Ishikawa (cell line): ENCODE data around the gene NPAS3.

ENCODE experiments used
- EGR1 ChIP-seq: IDR thresholded peaks from 2 replicates; pipeline ENCODE4 v1.6.1; 2012
- EP300 ChIP-seq: IDR thresholded peaks from 2 replicates; pipeline ENCODE4 v1.6.1; 2012; ENCODE audit warnings: borderline replicate concordance
- RAD21 ChIP-seq: IDR thresholded peaks from 2 replicates; pipeline ENCODE4 v1.6.1; 2012; ENCODE audit warnings: low read depth
- TAF1 ChIP-seq: IDR thresholded peaks from 2 replicates; pipeline ENCODE4 v1.6.1; 2012; ENCODE audit warnings: low read depth, mild to moderate bottlenecking
- USF1 ChIP-seq: IDR thresholded peaks from 2 replicates; pipeline ENCODE4 v1.6.1; 2012

GRCh38 chr14:33273978-33274377 lies 335.3 kb downstream of the NPAS3 start:
- TF ChIP-seq EP300 = no peak
- no peak for TF ChIP-seq TAF1
- TF ChIP-seq EGR1 = no peak
- no peak for TF ChIP-seq USF1
- TF ChIP-seq RAD21 = no peak
